Measurements from ENCODE around the gene NLGN1. TPM values are rescaled to one million over a fixed set of nuclear protein-coding genes. Genes with fewer than 3 reads are reported as not detected.

Gene NLGN1
- total and polyA plus RNA-seq, 2 of the 8 experiments (the other 6 are each of a cell fraction or from before 2014, with no cell fraction given), result 7.8 to 14.8 TPM

DNA sequence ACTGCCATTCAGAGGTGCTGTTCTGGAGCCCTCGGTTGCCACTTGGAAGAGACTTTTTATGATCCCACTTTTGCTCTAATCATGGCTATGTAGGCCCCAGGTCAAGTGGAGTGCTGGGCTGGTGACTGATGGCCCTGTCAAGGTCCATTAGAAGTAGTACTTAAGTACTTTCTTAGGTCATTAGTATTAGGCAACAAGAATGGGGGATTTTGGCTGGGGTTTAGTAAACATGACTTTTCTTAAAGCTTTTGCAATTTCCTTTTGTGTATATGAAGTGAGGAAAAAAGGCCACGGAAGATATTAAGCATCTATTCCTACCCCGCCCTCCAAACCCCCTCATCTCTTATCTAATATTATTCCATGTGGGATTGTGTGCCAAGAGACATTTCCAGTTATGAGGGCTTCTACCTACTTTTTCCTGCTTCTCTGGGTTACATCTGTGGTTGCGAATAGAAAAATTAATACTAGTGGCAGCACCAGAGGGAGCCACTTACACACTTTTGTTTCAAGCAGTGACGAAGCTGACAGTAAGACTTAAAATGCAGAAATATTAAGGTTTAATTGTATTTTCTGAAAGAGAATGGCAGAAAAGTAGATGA is 13.9 kb downstream of the NLGN1 start (continued):
- TF ChIP-seq CTCF (IDR thresholded peaks at IDR 0.05; ENCODE audit: control extremely low read depth in 1 of 3, insufficient read depth in 1 of 3, low read depth in 1 of 3, low read length in 3 of 3), result peak in 2 of 3 experiments; percentile 22 to 29; a peak in 2 of 4 replicates
- no peak for TF ChIP-seq SP1 (IDR thresholded peaks at IDR 0.05; ENCODE audit: low read depth, low read length)
- TF ChIP-seq CHD7 (IDR thresholded peaks at IDR 0.05; ENCODE audit: insufficient replicate concordance, low read length), result no peak
- TF ChIP-seq, protein P1, sequence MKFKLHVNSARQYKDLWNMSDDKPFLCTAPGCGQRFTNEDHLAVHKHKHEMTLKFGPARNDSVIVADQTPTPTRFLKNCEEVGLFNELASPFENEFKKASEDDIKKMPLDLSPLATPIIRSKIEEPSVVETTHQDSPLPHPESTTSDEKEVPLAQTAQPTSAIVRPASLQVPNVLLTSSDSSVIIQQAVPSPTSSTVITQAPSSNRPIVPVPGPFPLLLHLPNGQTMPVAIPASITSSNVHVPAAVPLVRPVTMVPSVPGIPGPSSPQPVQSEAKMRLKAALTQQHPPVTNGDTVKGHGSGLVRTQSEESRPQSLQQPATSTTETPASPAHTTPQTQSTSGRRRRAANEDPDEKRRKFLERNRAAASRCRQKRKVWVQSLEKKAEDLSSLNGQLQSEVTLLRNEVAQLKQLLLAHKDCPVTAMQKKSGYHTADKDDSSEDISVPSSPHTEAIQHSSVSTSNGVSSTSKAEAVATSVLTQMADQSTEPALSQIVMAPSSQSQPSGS (IDR thresholded peaks at IDR 0.05; ENCODE audit: low read length), result no peak
- TF ChIP-seq NANOG (IDR thresholded peaks at IDR 0.05; ENCODE audit: insufficient read depth, low read depth, low read length, poor library complexity, severe bottlenecking), result no peak
